HepG2 (cell line): ENCODE measurements around the gene CA11.

Experiments
- MTF1 ChIP-seq: sonication (generic); formaldehyde crosslinking; IDR thresholded peaks from 2 replicates; pipeline ENCODE4 v1.5.0; 2020; ENCODE audit warnings: missing genetic modification reagents
- NFRKB ChIP-seq: fragments of 450-650 bp; IDR thresholded peaks from 2 replicates; pipeline ENCODE4 v1.6.1; 2017
- NONO ChIP-seq, 2 experiments: fragments of 450-650 bp in 1 of 2; sonication (generic) in 1 of 2; formaldehyde crosslinking in 1 of 2; IDR thresholded peaks in 1 of 2; conservative IDR thresholded peaks in 1 of 2; 2 replicates each; pipeline versions ENCODE4 v1.6.1 to v1.8.0; 2017 to 2022; ENCODE audit warnings: mild to moderate bottlenecking in 1 of 2, missing genetic modification reagents in 1 of 2, moderate library complexity in 1 of 2
- POLR2AphosphoS2 ChIP-seq: IDR thresholded peaks from 2 replicates; pipeline ENCODE4 v1.6.1; 2011; ENCODE audit warnings: low read depth, low read length, improper control_type of control experiment
- RAD51 ChIP-seq: fragments of 450-650 bp; IDR thresholded peaks from 2 replicates; pipeline ENCODE4 v1.6.1; 2016; ENCODE audit warnings: borderline replicate concordance
- ZKSCAN5 ChIP-seq: sonication (generic); formaldehyde crosslinking; IDR thresholded peaks from 2 replicates; pipeline ENCODE4 v1.5.1; 2020; ENCODE audit warnings: mild to moderate bottlenecking, missing genetic modification reagents
- ZNF407 ChIP-seq: sonication (generic); formaldehyde crosslinking; IDR thresholded peaks from one replicate; pipeline ENCODE4 v1.5.1; 2020; ENCODE audit warnings: mild to moderate bottlenecking, missing genetic modification reagents; ENCODE audit errors: not compliant biosample characterization
- ZNF501 ChIP-seq: sonication (generic); formaldehyde crosslinking; IDR thresholded peaks from 2 replicates; pipeline ENCODE4 v1.5.1; 2020; ENCODE audit warnings: mild to moderate bottlenecking, moderate library complexity, missing genetic modification reagents

- TF ChIP-seq POLR2AphosphoS2 = no peak
- TF ChIP-seq MTF1 (CRISPR knock-in tag) = no peak
- no peak for TF ChIP-seq ZKSCAN5 (CRISPR knock-in tag)
- TF ChIP-seq NONO (IDR thresholded peaks at IDR 0.05) = no peak
- no peak for TF ChIP-seq NONO (CRISPR knock-in tag; conservative IDR thresholded peaks at IDR 0.05)
- no peak for TF ChIP-seq NFRKB
- no peak for TF ChIP-seq ZNF501
- no peak for TF ChIP-seq RAD51
- no peak for TF ChIP-seq ZNF407
Observed at GRCh38 chr19:48617146-48617937, 28.6 kb downstream of the CA11 start.
